HG03025 (cell line): ENCODE results near the gene BABAM2.
"Not testable (repeated sequence)": the region's sequence is repeated elsewhere in the genome, so short reads cannot be mapped to it uniquely, and the experiment has no call there.

Source experiments
- ATAC-seq: cut with Tn5 transposase; IDR thresholded peaks from one replicate; pipeline ENCODE4 v1.9.1; 2021; ENCODE audit warnings: mild to moderate bottlenecking, moderate library complexity; ENCODE audit not compliant: unreplicated experiment, low FRiP score

Gene BABAM2

GRCh38 chr2:28011322-28011737 is 120.8 kb downstream of the BABAM2 start:
- ATAC-seq, result no peak

- ATAC-seq, result not testable (repeated sequence)
Measured at GRCh38 chr2:28018474-28018873, 127.9 kb downstream of the BABAM2 start.

GRCh38 chr2:28019521-28019920 is 129.0 kb downstream of the BABAM2 start:
- ATAC-seq, result not testable (repeated sequence)

GRCh38 chr2:28021898-28022297 is 131.4 kb downstream of the BABAM2 start:
- no peak for ATAC-seq

- no peak for ATAC-seq
Measured at GRCh38 chr2:28025123-28025522, 134.6 kb downstream of the BABAM2 start.

- ATAC-seq, result not testable (repeated sequence)
Measured at GRCh38 chr2:28026230-28026629, 135.7 kb downstream of the BABAM2 start.

GRCh38 chr2:28028025-28028424 is 137.5 kb downstream of the BABAM2 start:
- no peak for ATAC-seq

GRCh38 chr2:28030600-28030999 is 140.1 kb downstream of the BABAM2 start:
- no peak for ATAC-seq

- no peak for ATAC-seq
Measured at GRCh38 chr2:28032816-28033215, 142.3 kb downstream of the BABAM2 start.

- no peak for ATAC-seq
Measured at GRCh38 chr2:28034696-28035095, 144.2 kb downstream of the BABAM2 start.

GRCh38 chr2:28035163-28035690 is 144.7 kb downstream of the BABAM2 start:
- no peak for ATAC-seq

- ATAC-seq, result no peak
Measured at GRCh38 chr2:28035816-28036215, 145.3 kb downstream of the BABAM2 start.

GRCh38 chr2:28036307-28036706 is 145.8 kb downstream of the BABAM2 start:
- no peak for ATAC-seq

- ATAC-seq, result no peak
Measured at GRCh38 chr2:28038722-28039121, 148.2 kb downstream of the BABAM2 start.

GRCh38 chr2:28045676-28046351 is 155.3 kb downstream of the BABAM2 start:
- no peak for ATAC-seq

- no peak for ATAC-seq
Measured at GRCh38 chr2:28046921-28047320, 156.4 kb downstream of the BABAM2 start.

- ATAC-seq, result no peak
Measured at GRCh38 chr2:28047681-28048080, 157.2 kb downstream of the BABAM2 start.

GRCh38 chr2:28048341-28048740 is 157.8 kb downstream of the BABAM2 start:
- ATAC-seq, result no peak

- no peak for ATAC-seq
Measured at GRCh38 chr2:28049416-28049815, 158.9 kb downstream of the BABAM2 start.

GRCh38 chr2:28049899-28050298 is 159.4 kb downstream of the BABAM2 start:
- no peak for ATAC-seq

- no peak for ATAC-seq
Measured at GRCh38 chr2:28052691-28053090, 162.2 kb downstream of the BABAM2 start.

- ATAC-seq, result no peak
Measured at GRCh38 chr2:28053597-28053996, 163.1 kb downstream of the BABAM2 start.
